GM12878 (cell line): ENCODE data around the gene F7.

Source experiments
- JUND ChIP-seq: IDR thresholded peaks from 2 replicates; pipeline ENCODE4 v1.6.1; 2012; ENCODE audit warnings: low read depth, mild to moderate bottlenecking, low read length, improper control_type of control experiment, moderate library complexity
- MXI1 ChIP-seq: fragments of 150-350 bp; IDR thresholded peaks from 2 replicates; pipeline ENCODE4 v1.6.1; 2011; ENCODE audit warnings: low read depth, mild to moderate bottlenecking, inconsistent platforms, low read length, improper control_type of control experiment
- RAD51 ChIP-seq: fragments of 450-650 bp; IDR thresholded peaks from 2 replicates; pipeline ENCODE4 v1.6.1; 2016; ENCODE audit warnings: moderate library complexity, mild to moderate bottlenecking, inconsistent platforms
- SMC3 ChIP-seq: IDR thresholded peaks from 2 replicates; pipeline ENCODE4 v1.6.1; 2011; ENCODE audit warnings: low read length, improper control_type of control experiment, borderline replicate concordance

DNA sequence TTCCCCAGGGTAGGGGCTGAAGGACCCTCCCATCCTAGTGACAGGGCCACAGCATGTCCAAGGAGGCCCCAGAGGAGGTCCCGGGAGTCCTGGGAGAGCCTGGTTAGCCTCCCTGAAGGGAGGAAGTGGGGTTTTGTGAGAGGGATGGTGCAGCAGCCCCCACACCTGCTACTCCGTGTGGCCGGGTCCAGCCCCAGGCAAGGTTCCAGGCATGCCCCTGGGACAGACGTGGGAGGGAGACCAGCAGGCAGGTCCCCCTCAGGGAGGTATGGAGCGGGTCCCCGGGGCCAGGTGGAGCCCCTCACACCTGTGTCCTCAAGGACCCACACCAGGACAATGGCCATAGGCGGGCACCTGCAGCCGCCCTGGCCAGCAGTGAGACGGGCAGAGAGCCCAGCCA is 1.9 kb upstream of the F7 start:
- no peak for TF ChIP-seq JUND
- no peak for TF ChIP-seq RAD51
- TF ChIP-seq SMC3: no peak
- TF ChIP-seq MXI1: no peak
